H1 (cell line): ENCODE results near the gene CHRNA5.

ENCODE experiments used
- EZH2 ChIP-seq: fragments of 200-600 bp; sonication (generic); IDR thresholded peaks from 2 replicates; pipeline ENCODE4 v1.7.1; 2012; ENCODE audit warnings: low read depth, mild to moderate bottlenecking, moderate library complexity, low read length, inconsistent platforms; ENCODE audit not compliant: severe bottlenecking
- FOSL1 ChIP-seq: IDR thresholded peaks from 2 replicates; pipeline ENCODE4 v1.6.1; 2011; ENCODE audit warnings: mild to moderate bottlenecking, low read depth, low read length, moderate library complexity; ENCODE audit not compliant: insufficient read depth
- PHF8 ChIP-seq: fragments of 200-600 bp; sonication (generic); conservative IDR thresholded peaks from 2 replicates; pipeline ENCODE4 v1.7.1; 2012; ENCODE audit warnings: low read depth, mild to moderate bottlenecking, inconsistent platforms, low read length, moderate library complexity
- RNF2 ChIP-seq: fragments of 200-900, 300-1000 bp; sonication (generic); IDR thresholded peaks from 2 replicates; pipeline ENCODE4 v1.7.1; 2016; ENCODE audit warnings: borderline replicate concordance, low read depth, mild to moderate bottlenecking, antibody characterized with exemption, low read length; ENCODE audit not compliant: poor library complexity, severe bottlenecking; ENCODE audit errors: missing control alignments
- SIN3A ChIP-seq, 2 experiments: IDR thresholded peaks in 1 of 2; conservative IDR thresholded peaks in 1 of 2; 2 replicates each; pipeline ENCODE4 v1.6.1; 2011 to 2012; ENCODE audit warnings: low read length in 2 of 2, improper control_type of control experiment in 1 of 2, low read depth in 1 of 2, mild to moderate bottlenecking in 1 of 2
- USF2 ChIP-seq: IDR thresholded peaks from 2 replicates; pipeline ENCODE4 v1.6.1; 2011; ENCODE audit warnings: low read length, improper control_type of control experiment

GRCh38 chr15:78618490-78618934 lies 53.2 kb downstream of the CHRNA5 start:
- TF ChIP-seq USF2 (no peak), FOSL1 (no peak), PHF8 (no peak), EZH2 (no peak), RNF2 (no peak), SIN3A (conservative IDR thresholded peaks at IDR 0.05 in 1 of 2, IDR thresholded peaks at IDR 0.05 in 1 of 2; ENCODE audit: low read depth in 1 of 2, low read length in 2 of 2) (no peak)
